ENCODE measurements around the gene CHST11.

Gene CHST11

GRCh38 chr12:104501660-104502059 is 44.9 kb downstream of the CHST11 start:
- H3K27me3 ChIP-seq: no peaks in the 10 kb centered on the region
- peaks cover 66 to 100% (median 98%) of the 10 kb centered on the region in 10 experiments for H3K4me1 ChIP-seq
- no peak for TF ChIP-seq Cebpa-rat (IDR thresholded peaks at IDR 0.05)
- peak overlapping the region; percentile 23 to 83 (median 77); a peak in 19 of 22 replicates for H3K4me2 ChIP-seq
- no peak overlapping the region for H3K4me3 ChIP-seq
- peaks cover under 1 to 57% (median 26%) of the 10 kb centered on the region in 11 experiments; a peak in 21 of 22 replicates for H3K36me3 ChIP-seq
- H3K9me3 ChIP-seq (replicated peaks in 1 of 11): peaks cover 0 to 6% (median 0%) of the 10 kb centered on the region in 11 experiments; a peak in 6 of 22 replicates
- H3K9ac ChIP-seq: peak overlapping the region in 2 of 11 experiments; percentile 17 to 27; a peak in 3 of 22 replicates
- peak overlapping the region in 4 of 11 experiments; percentile 3 to 31 (median 22); a peak in 5 of 22 replicates for H3K27ac ChIP-seq
- H4K20me1 ChIP-seq: peaks cover 69 to 100% (median 98%) of the 10 kb centered on the region in 11 experiments; a peak in 21 of 22 replicates

DNA sequence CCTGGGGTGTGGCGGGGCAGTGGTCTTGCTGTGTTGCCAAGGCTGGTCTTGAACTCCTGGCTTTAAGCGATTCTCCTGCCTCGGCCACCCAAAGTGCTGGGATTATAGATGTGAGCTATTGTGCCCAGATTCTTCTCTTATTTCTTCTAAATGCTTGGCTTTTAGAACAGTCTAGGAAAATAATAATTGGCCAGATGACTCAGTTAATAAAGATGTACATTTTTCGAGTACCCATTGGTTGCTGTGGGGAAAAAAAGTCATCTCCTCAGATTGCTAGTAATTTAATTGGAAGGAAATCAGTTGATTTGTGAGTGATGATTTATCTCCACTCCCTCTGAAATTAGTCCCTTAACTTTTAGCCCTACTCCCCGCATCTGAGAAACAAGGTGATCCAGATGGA is 45.5 kb downstream of the CHST11 start:
- Histone ChIP-seq H3K9ac (peak overlapping the region in 1 of 11 experiments; percentile 27; a peak in 1 of 22 replicates), H3K4me1 (peaks cover 66 to 100% (median 98%) of the 10 kb centered on the region in 10 experiments), H3K4me3 (no peak overlapping the region), H3K9me3 (replicated peaks in 1 of 11) (peaks cover 0 to 12% (median 6%) of the 10 kb centered on the region in 11 experiments; a peak in 12 of 22 replicates), H4K20me1 (peaks cover 75 to 100% (median 98%) of the 10 kb centered on the region in 11 experiments; a peak in 21 of 22 replicates), H3K4me2 (peak overlapping the region in 9 of 11 experiments; percentile 37 to 80 (median 63); a peak in 10 of 22 replicates), H3K27ac (peak overlapping the region in 3 of 11 experiments; percentile 3 to 31 (median 16); a peak in 4 of 22 replicates), H3K27me3 (no peaks in the 10 kb centered on the region), H3K36me3 (peaks cover 6 to 60% (median 29%) of the 10 kb centered on the region in 11 experiments; a peak in 21 of 22 replicates)
- TF ChIP-seq Cebpa-rat (IDR thresholded peaks at IDR 0.05): no peak

DNA sequence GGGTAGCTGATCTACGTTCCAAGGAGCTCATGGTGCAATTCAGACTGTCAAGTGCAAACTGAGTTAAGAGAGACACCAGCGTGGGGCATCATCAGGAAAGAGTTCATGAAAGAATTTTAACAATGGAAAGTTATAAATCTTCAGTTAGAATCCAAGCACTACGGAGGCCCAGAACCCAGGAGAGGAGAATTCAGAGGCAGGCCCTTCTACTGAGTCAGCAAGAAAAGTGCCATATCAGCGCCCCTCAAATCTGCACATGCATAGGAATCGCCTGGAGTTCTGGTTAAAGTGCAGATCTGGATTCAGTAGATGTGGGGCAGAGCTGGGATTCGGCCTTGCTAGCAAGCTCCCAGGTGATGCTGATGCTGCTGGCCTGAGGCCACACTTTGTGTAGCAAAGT is 45.9 kb downstream of the CHST11 start:
- peaks cover 77 to 100% (median 98%) of the 10 kb centered on the region in 11 experiments; a peak in 21 of 22 replicates for H4K20me1 ChIP-seq
- H3K9ac ChIP-seq: no peak overlapping the region
- TF ChIP-seq Cebpa-rat (IDR thresholded peaks at IDR 0.05): no peak
- H3K27me3 ChIP-seq: no peaks in the 10 kb centered on the region
- peaks cover 10 to 64% (median 34%) of the 10 kb centered on the region in 11 experiments for H3K36me3 ChIP-seq
- no peak overlapping the region for H3K4me3 ChIP-seq
- H3K4me1 ChIP-seq: peaks cover 66 to 100% (median 98%) of the 10 kb centered on the region in 10 experiments
- H3K4me2 ChIP-seq: peak overlapping the region in 10 of 11 experiments; percentile 12 to 80 (median 51); a peak in 10 of 22 replicates
- H3K9me3 ChIP-seq (replicated peaks in 1 of 11): peaks cover 0 to 16% (median 10%) of the 10 kb centered on the region in 11 experiments; a peak in 14 of 22 replicates
- no peak overlapping the region; a peak in 1 of 22 replicates for H3K27ac ChIP-seq

DNA sequence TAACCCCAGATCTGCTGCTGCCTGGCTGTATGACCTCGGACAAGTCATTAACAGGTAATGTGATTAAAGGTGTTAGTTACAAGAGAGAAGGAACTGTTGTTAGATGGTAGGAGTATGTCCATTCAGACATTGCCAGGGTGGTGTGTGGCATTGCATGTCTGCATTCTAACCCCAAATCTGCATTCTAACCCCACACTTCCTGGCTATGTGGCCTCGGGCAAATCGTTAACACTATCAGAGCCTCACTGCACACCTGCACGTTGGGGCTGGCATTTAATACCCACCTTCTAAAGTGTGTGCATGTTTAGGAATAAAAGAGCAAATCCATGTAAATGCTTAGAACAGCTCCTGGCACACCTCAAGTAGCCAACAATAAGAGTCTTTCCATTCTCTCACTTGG is 46.4 kb downstream of the CHST11 start:
- no peak overlapping the region for H3K9ac ChIP-seq
- peaks cover 66 to 100% (median 98%) of the 10 kb centered on the region in 10 experiments for H3K4me1 ChIP-seq
- H3K4me3 ChIP-seq: no peak overlapping the region
- H3K4me2 ChIP-seq: peak overlapping the region in 10 of 11 experiments; percentile 30 to 80 (median 61); a peak in 18 of 22 replicates
- H3K27me3 ChIP-seq: no peaks in the 10 kb centered on the region
- H3K36me3 ChIP-seq: peaks cover 15 to 70% (median 39%) of the 10 kb centered on the region in 11 experiments
- TF ChIP-seq Cebpa-rat (IDR thresholded peaks at IDR 0.05): no peak
- H3K9me3 ChIP-seq (replicated peaks in 1 of 11): peaks cover 0 to 21% (median 13%) of the 10 kb centered on the region in 11 experiments; a peak in 15 of 22 replicates
- 0 out of 22 replicates have a peak overlapping the region, but pooled peaks of 1 of the 11 experiments have one; percentile 32 for H3K27ac ChIP-seq
- H4K20me1 ChIP-seq: peaks cover 74 to 100% (median 98%) of the 10 kb centered on the region in 11 experiments; a peak in 21 of 22 replicates

GRCh38 chr12:104504146-104504545 is 47.4 kb downstream of the CHST11 start:
- Histone ChIP-seq H3K27me3 (no peaks in the 10 kb centered on the region), H3K9ac (peak overlapping the region in 4 of 11 experiments; percentile 24 to 39 (median 32); a peak in 4 of 22 replicates), H3K4me2 (peak overlapping the region in 10 of 11 experiments; percentile 20 to 80 (median 61); a peak in 19 of 22 replicates), H3K36me3 (peaks cover 15 to 79% (median 49%) of the 10 kb centered on the region in 11 experiments), H3K9me3 (replicated peaks in 1 of 11) (peaks cover 0 to 31% (median 22%) of the 10 kb centered on the region in 11 experiments; a peak in 18 of 22 replicates), H3K4me3 (no peak overlapping the region), H3K27ac (peak overlapping the region in 6 of 11 experiments; percentile 3 to 45 (median 26); a peak in 9 of 22 replicates), H3K4me1 (peaks cover 66 to 99% (median 92%) of the 10 kb centered on the region in 10 experiments), H4K20me1 (peaks cover 68 to 98% (median 91%) of the 10 kb centered on the region in 11 experiments; a peak in 21 of 22 replicates)
- no peak for TF ChIP-seq Cebpa-rat (IDR thresholded peaks at IDR 0.05)

GRCh38 chr12:104505095-104505818 is 48.5 kb downstream of the CHST11 start:
- TF ChIP-seq Cebpa-rat (IDR thresholded peaks at IDR 0.05): no peak
- peak overlapping the region in 2 of 11 experiments; percentile 2 to 16; a peak in 1 of 22 replicates for H3K9ac ChIP-seq
- H4K20me1 ChIP-seq: peaks cover 64 to 98% (median 89%) of the 10 kb centered on the region in 11 experiments; a peak in 21 of 22 replicates
- H3K4me2 ChIP-seq: peak overlapping the region; percentile 20 to 80 (median 61); a peak in 21 of 22 replicates
- H3K4me3 ChIP-seq: no peak overlapping the region
- H3K36me3 ChIP-seq: peaks cover 15 to 85% (median 51%) of the 10 kb centered on the region in 11 experiments
- H3K9me3 ChIP-seq (replicated peaks in 1 of 11): peaks cover 0 to 33% (median 24%) of the 10 kb centered on the region in 11 experiments; a peak in 18 of 22 replicates
- peaks cover 68 to 99% (median 91%) of the 10 kb centered on the region in 10 experiments for H3K4me1 ChIP-seq
- no peaks in the 10 kb centered on the region for H3K27me3 ChIP-seq
- H3K27ac ChIP-seq: peak overlapping the region in 2 of 11 experiments; percentile 44 to 45; a peak in 4 of 22 replicates

- no peak for TF ChIP-seq Cebpa-rat (IDR thresholded peaks at IDR 0.05)
- Histone ChIP-seq H3K27me3 (no peaks in the 10 kb centered on the region), H3K9ac (no peak overlapping the region), H3K4me1 (peaks cover 68 to 98% (median 90%) of the 10 kb centered on the region in 10 experiments), H4K20me1 (peaks cover 64 to 98% (median 88%) of the 10 kb centered on the region in 11 experiments; a peak in 21 of 22 replicates), H3K4me3 (no peak overlapping the region), H3K4me2 (peak overlapping the region in 9 of 11 experiments; percentile 0 to 47 (median 36); a peak in 16 of 22 replicates), H3K27ac (peak overlapping the region in 2 of 11 experiments; percentile 5 to 29; a peak in 2 of 22 replicates), H3K9me3 (replicated peaks in 1 of 11) (peaks cover 0 to 33% (median 24%) of the 10 kb centered on the region in 11 experiments; a peak in 18 of 22 replicates), H3K36me3 (peaks cover 15 to 74% (median 50%) of the 10 kb centered on the region in 11 experiments)
Measured at GRCh38 chr12:104506676-104507401, 50.1 kb downstream of the CHST11 start.
